ENCODE results near the gene ZNF141.
"Not testable (repeated sequence)": the region's sequence is repeated elsewhere in the genome, so short reads cannot be mapped to it uniquely, and the experiment has no call there.

The ZNF141 gene

DNA sequence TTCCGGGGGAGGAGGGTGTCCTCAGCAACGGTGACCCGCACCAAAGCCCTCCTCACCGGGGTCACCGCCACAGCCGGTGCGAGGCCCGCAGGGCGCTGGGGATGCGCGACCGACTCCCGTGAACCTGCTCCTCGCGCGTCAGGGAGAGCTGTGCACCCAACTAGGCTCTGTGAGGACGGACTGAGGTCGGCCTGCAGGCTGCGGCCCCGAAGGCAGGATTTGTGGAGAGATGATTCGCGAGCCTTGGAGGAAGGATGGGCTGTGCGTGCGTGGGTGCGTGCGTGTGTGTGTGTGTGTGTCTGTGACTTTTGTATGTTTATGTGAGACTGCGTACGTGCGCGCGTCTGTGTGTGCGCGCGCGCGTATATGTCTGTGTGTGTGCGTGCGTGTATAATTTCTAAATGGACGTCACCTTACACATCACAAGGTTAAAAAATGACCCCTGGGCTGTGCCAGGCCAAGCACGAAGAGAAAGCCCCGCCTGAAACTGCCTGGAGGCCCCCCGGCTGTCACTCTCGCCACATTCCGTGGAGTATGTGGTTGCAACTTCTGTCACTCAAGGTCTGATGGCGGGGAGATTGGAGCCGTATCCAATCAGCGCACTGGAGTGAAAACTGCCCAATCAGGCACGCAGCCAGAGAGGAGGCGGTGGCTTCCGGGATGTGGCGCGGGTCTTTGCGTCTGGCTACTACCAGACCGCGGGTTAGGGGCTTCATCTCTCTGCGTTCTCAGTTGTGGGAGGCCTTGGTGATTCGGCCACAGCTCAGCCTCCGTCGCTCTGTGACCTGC, at the start of gene ZNF141:
Gene ZNF141, plus strand, starts transcription at position 672 of the 789 bp plus-strand sequence. CDS start 170 bp downstream, outside the sequence.
- in situ Hi-C loops (cut with HindIII; ENCODE audit: low sequenced_read_pairs), result no loop called here

DNA sequence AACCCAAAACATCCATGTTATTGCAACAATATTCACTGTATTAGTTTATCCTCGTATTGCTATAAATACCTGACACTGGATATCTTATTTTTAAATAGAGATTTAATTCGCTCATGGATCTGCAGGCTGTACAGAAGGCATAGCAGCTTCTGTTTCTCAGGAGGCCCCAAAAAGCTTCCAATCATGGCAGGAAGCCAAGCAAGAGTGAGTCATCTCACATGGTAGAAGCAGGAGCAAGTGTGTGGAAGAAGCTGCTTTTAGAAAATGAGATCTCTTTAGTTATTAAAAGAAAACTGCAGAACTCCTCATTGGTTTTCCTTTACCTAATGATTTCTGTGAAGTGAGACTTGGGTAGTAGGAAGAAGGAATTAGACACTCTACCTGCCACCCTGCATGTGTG, 48.7 kb upstream of the ZNF141 start:
- in situ Hi-C loops (cut with HindIII; ENCODE audit: low sequenced_read_pairs), result no loop called here

DNA sequence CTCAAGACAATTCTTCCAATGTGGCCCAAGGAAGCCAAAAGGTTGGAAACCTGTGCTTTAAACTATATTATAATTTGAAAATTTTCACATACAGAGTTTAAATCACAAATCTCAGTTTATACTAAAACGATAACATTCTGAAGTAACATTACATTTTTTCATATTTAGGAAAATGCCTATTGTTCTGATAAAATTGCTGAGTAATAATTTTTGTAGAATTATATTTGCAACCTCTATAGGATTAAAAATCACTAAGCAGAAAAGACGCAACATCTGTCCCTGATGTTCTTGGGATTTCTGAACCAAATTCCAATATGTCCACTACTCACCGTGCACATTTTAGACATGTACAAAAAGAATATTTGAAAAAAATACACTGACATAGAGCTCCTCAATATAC, 42.9 kb upstream of the ZNF141 start:
- in situ Hi-C loops (cut with HindIII; ENCODE audit: low sequenced_read_pairs), result no loop called here

DNA sequence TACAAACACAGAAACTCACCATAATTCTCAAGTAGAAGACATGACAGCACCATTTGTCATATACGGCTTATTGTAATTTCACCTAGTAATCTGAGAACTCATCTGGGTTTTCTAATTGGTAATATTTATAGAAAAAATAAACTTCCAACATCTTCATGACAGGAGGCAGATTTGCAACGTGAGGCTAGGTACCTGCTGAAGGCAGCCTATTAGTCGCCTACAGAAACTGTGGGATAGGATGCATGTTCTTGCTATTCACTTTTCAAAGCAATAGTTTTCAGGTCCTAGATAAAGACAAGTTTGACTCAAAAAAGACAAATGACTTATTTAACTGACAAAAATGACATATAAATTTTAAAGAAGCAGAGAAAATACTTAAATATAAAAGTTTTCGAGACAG, 35.2 kb upstream of the ZNF141 start:
- in situ Hi-C loops (cut with HindIII; ENCODE audit: low sequenced_read_pairs), result no loop called here

DNA sequence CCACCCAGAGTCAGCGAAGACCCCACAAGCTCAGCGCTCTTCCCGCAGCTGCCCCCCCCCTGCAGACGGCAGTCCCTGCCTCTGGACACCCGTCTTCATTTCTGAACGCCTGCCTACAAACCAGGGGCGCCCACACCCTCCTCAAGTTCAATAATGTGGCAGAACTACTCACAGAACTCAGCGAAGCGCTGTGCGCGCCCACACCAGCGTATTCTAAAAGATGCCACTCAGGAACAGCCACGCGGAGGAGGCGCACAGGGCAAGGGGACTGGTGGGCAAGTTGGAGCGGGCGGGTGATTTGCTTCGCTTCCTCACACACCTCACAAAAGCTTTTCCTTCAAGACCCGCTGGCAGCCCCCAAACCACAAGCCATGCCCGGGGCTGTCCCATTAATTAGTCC, 33.1 kb upstream of the ZNF141 start:
- in situ Hi-C loops (cut with HindIII; ENCODE audit: low sequenced_read_pairs), result not testable (repeated sequence)

DNA sequence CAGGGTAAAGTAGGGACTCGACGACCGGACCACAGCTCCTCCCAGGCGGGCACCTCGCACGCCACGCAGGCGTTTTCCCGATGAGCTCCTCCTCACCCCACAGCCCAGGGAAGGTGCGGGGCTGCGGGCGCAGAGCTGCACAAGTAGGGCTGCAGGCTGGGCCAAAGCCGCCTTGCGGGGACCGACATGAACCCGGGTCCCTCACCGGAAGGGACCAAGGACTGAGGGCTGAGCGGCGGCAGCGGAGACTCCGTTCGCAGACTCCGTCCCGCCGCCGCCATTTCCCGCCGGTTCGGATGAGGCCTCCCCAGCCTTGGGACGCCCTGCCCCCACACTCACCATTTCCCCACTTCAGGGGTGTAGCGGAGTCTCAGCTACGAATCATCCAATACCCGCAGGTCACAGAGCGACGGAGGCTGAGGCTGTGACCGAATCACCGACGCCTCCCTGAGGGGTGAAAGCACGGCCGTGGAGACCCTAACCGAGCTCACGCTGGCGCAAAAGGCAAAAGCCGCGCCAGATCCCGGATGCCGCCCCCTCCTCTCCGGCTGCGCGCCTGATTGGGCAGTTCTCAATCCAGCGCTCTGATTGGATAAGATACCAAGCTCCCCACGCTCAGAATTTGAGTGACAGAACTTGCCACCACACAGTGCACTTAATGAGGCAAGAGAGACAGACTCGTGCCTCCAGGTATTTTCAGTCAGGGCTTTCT, 32.5 kb upstream of the ZNF141 start, which contains the start of gene ZNF732:
Gene ZNF732, minus strand, starts transcription at position 506 of the 712 bp plus-strand sequence. Its CDS starts 164 bp downstream, at position 342.
- in situ Hi-C loops (cut with HindIII; ENCODE audit: low sequenced_read_pairs), result no loop called here

DNA sequence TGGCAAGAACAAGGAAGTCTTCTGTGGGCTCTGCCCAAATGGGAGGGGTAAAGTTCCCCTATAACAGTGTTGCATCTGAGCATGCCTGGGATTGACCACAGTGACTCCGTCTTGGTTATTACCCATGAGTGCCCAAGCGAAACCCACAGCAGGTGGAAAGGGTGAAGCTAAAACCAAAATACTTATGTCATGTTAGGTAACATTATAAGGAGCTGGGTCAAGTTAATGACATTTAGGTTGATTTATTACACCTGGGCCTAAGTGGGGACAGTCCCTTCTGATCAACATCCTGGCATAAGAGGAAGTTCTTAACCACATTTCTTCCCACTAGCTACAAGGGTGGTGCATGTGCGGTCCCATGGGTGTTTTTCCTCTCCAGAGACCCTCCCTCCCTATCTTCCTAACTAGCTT, 31.1 kb upstream of the ZNF141 start:
- in situ Hi-C loops (cut with HindIII; ENCODE audit: low sequenced_read_pairs), result no loop called here

DNA sequence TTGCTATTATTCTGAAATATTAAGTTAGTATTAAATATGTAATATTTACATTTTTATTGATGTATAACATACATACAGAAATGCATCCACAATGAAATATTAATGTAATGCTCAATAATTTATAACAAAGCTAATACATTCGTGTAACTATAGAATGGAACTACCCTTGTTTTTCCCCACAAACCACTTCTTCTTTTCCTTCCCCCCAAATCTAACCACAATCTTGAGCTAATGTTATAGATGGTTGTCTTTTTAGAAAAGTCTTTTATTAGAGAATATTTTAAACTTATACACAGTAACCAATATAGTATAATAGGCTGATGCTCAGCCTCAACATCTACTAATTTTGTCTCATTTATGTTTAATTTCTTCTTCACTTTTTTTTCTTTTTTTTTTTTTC, 27.8 kb upstream of the ZNF141 start:
- in situ Hi-C loops (cut with HindIII; ENCODE audit: low sequenced_read_pairs), result no loop called here

DNA sequence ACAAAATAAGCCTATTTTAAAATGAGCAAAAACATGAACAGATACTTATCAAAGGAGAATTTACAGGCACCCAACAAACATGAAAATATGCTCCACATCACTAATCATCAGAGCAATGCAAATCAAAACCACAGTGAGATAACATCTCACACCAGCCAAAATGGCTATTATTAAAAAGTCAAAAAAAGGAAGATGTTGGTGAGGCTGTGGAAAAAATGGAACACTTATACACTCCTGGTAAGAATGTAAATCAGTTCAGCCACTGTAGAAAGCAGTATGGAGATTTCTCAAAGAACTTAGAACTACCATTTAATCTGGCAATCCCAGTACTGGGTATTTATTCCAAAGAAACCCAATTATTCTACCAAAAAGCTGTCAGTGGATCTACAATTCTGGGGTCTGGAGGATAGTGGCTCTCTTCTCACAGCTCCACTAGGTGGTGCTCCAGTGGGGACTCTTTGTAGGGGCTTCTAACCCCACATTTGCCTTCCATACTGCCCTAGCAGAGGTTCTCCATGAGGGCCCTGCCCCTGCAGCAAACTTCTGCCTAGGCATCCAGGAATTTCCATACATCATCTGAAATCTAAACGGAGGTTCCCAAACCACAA, 23.2 kb upstream of the ZNF141 start:
- in situ Hi-C loops (cut with HindIII; ENCODE audit: low sequenced_read_pairs), result no loop called here

DNA sequence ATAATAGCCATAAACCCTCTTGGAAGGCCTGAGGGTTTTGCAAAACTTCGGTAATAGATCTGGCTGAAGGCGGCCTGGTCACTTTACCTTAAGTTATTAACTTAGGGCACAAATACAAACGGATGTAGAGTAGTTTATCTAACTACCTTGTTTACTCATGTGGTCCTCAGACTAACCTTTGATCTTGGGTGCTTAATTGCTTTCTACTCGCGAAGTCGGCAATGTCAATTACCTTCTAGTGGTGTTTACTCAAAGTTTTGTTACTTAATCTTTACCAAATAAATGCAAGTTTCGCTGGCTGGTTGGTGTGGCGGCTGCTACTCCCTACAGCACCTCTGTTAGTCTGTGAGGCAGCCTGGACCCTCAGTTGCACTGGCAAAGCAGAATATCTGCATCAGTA, 8.9 kb upstream of the ZNF141 start:
- in situ Hi-C loops (cut with HindIII; ENCODE audit: low sequenced_read_pairs), result no loop called here

DNA sequence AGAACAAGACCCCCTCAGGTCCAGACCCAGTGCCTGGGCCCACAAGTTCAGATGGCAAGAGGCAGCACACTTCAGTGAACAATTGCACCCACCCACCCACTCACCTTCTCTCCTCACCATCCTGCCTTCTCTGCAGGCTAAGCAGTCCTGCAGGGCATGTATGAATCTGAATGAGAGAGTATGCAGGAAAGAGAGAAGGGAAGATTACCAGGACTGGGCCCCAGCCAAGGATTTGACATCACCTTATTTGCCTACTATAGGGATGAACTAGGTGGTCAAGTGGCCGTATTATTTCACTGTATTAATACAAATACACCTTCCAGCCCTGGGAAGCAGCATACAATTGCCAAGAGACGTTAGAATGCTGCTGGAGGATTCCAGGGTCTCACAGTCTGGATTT, 2.1 kb upstream of the ZNF141 start:
- in situ Hi-C loops (cut with HindIII; ENCODE audit: low sequenced_read_pairs), result no loop called here

DNA sequence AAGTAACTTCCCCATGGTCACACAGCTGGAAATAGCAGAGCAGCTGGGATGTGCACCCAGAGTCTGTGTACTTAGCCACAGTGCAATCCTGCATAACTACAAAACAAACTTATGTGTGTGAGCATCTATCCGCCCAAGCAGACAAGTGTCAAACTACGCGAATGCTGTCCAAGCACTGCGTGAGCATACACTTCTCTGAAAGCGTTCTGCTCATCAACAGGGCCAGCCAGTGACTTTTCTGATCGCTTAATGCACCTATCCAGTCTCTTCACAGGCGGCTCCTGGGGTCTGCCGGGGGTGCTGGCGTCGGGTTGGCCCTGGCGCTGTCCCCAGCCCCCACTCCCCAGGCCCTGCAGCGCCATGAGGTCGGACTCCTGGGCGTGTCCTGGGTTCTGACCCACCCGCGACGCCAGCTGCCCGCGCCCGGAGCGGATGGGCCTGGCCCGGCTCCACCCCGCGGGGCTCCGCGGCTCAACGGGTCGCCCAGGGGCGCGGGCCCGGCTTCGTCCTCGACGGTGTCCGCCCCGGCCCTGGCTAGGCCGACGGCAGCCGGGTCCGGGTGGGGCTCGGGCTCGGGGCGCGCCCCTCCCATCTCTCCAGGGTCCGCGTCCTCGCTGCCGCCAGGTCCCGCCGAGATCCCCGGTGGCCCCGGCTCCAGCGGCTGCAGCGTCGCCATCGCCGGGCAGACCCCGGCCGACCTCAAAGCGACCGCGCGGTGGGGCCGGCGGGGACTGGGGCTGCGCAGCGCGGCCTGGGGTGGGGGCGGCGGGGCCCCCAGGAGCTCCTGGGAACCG, 1.3 kb upstream of the ZNF141 start:
- in situ Hi-C loops (cut with HindIII; ENCODE audit: low sequenced_read_pairs), result no loop called here

DNA sequence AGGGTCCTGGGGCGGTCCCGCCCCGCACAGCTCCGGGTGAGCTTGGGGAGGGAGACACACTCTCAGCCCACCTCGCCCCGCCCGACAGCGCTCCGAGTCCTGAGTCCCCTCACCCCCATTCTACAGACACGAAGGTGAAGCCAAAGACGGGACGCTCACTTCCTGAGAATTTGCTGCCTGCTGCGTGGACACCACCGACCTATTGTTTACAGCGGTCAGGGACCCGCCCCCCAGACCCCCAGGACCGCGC, 796 bp upstream of the ZNF141 start:
- in situ Hi-C loops (cut with HindIII; ENCODE audit: low sequenced_read_pairs), result no loop called here

DNA sequence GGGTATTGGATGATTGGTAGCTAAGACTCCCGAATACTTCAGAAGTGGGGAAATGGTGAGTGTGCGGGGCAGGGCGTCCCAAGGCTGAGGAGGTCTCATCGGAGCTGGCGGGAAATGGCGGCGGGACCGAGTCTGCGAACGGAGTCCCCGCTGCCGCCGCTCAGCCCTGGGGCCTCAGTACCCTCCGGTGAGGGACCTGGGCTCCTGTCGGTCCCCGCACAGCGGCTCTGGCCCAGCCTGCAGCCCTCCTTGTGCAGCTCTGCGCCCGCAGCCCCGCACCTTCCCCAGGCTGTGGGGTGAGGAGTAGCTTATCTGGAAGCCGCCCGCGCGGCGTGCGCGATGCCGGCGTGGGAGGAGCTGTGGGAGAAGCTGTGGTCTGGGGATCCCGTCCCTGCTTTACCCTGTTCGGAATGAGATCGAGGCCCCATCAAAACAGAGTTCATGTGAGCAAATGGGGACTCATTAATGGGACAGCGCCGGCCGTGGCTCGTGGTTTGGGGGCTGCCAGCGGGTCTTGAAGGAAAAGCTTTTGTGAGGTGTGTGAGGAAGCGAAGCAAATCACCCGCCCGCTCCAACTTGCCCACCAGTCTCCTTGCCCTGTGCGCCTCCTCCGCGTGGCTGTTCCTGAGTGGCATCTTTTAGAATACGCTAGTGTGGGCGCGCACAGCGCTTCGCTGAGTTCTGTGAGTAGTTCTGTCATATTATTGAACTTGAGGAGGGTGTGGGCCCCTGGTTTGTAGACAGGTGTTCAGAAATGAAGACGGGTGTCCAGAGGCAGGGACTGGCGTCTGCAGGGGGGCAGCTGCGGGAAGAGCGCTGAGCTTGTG, 531 bp downstream of the ZNF141 start:
- in situ Hi-C loops (cut with HindIII; ENCODE audit: low sequenced_read_pairs), result no loop called here

DNA sequence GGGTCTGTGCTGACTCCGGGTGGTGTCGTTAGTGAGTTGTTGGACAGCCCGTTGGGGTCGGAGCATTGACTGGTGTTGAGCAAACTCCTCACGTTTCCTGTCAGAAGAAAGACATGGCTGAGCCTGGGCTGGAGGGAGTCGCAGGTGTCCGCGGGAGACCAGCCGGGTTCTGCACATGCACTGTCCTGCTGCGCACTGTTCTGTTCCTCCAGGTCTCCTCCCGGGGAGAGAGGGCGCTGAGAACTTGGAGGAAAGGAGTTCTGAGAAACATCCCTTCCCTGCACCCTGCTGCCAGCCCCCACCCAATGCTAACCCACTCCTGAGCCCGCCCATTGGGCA, 1.1 kb downstream of the ZNF141 start:
- in situ Hi-C loops (cut with HindIII; ENCODE audit: low sequenced_read_pairs), result no loop called here

DNA sequence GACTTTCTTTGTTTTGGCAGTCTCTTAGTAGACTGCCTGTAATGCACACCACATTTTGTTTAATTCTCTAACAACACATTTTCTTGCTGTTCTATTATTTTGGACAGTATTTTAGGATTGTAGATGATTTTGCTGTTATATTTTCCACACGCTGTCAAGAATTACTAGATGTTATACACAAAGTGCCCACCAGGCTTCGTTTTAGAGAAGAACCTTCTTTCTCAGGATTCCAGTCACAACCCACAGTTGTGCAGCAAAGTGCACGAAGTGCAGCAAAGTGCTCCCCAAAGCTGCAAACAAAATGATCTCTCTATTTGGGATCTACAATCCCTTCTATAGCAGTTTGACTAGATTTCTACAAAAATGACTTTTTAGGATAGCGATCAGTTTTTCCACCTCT, 2.4 kb downstream of the ZNF141 start:
- in situ Hi-C loops (cut with HindIII; ENCODE audit: low sequenced_read_pairs), result no loop called here

DNA sequence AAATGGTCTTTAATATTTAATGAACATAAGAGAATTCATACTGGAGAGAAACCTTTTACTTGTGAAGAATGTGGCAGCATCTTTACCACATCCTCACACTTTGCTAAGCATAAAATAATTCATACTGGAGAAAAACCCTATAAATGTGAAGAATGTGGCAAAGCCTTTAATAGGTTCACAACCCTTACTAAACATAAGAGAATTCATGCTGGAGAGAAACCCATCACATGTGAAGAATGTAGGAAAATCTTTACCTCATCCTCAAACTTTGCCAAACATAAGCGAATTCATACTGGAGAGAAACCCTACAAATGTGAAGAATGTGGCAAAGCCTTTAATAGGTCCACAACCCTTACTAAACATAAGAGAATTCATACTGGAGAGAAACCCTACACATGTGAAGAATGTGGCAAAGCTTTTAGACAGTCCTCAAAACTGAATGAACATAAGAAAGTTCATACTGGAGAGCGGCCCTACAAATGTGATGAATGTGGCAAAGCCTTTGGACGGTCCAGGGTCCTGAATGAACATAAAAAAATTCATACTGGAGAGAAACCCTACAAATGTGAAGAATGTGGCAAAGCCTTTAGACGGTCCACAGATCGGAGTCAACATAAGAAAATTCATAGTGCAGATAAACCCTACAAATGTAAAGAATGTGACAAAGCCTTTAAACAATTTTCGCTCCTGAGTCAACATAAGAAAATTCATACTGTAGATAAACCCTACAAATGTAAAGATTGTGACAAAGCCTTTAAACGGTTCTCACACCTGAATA, 35.6 kb downstream of the ZNF141 start:
- in situ Hi-C loops (cut with HindIII; ENCODE audit: low sequenced_read_pairs), result no loop called here

DNA sequence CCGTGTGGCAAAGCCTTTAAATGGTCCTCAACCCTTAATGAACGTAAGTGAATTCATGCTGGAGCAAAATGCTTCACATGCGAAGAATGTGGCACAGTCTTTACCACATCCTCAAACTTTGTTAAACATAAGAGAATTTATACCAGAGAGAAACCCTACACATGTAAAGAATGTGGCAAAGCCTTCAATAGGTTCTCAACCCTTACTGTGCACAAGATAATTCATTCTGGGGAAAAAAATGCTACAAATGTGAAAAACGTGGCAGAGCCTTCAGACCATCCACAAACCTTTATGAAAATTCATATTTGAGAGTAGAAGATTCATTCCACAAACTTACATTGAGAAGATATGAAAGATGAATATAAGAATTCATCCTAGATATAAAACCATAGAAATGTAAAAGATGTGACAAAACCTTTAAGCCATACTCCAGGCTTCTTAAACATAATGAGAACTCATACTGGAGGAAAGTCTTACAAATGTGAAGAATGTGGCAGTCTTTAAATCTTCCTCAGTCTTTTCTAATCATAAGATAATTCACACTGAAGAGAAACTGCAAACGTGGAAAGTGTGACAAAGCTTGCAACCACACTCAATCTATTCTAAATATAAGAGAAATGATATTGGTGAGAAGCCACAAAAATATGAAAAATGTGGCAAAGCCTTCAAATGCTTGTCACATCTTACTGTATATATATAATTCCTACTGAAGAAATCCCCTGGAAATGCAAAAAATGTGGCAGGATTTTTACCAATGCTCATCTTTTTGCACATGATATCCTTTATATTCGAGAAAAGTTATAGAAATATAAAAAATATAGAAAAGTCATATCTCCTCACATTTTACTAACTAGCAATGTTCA, 36.9 kb downstream of the ZNF141 start:
- in situ Hi-C loops (cut with HindIII; ENCODE audit: low sequenced_read_pairs), result no loop called here

Data from endothelial cell of hepatic sinusoid (primary cell).